Central memory CD8-positive, alpha-beta T cell (primary cell): ENCODE measurements around the gene KCNAB1.

Experiments
- ATAC-seq: fragments of 150-1000 bp; cut with Tn5 transposase; replicated peaks from 2 replicates; pipeline ENCODE4 v1.10.0; 2022; ENCODE audit warnings: mild to moderate bottlenecking, moderate FRiP score, moderate number of reproducible peaks; ENCODE audit not compliant: poor library complexity, severe bottlenecking; ENCODE audit errors: extremely low read depth
- DNase-seq, 2 donors: peaks; one replicate each; pipeline ENCODE4 v3.0.0; 2021; ENCODE audit warnings: low spot score in 2 of 2
- H3K27ac Mint-ChIP-seq: one replicate; pipeline ENCODE4 v1.8.0; 2022; ENCODE audit warnings: low read depth, mild to moderate bottlenecking, moderate library complexity, mixed read lengths
- H3K27me3 Mint-ChIP-seq: one replicate; pipeline ENCODE4 v1.8.0; 2022; ENCODE audit warnings: mixed read lengths
- H3K36me3 Mint-ChIP-seq: one replicate; pipeline ENCODE4 v1.8.0; 2022; ENCODE audit warnings: mild to moderate bottlenecking, moderate library complexity, mixed read lengths; ENCODE audit not compliant: insufficient read depth
- H3K4me1 Mint-ChIP-seq: one replicate; pipeline ENCODE4 v1.8.0; 2022; ENCODE audit warnings: mixed read lengths
- H3K4me3 Mint-ChIP-seq: one replicate; pipeline ENCODE4 v1.8.0; 2022; ENCODE audit warnings: mild to moderate bottlenecking, moderate library complexity, mixed read lengths
- H3K9me3 Mint-ChIP-seq: one replicate; pipeline ENCODE4 v1.8.0; 2022; ENCODE audit warnings: mixed read lengths

The KCNAB1 gene

DNA sequence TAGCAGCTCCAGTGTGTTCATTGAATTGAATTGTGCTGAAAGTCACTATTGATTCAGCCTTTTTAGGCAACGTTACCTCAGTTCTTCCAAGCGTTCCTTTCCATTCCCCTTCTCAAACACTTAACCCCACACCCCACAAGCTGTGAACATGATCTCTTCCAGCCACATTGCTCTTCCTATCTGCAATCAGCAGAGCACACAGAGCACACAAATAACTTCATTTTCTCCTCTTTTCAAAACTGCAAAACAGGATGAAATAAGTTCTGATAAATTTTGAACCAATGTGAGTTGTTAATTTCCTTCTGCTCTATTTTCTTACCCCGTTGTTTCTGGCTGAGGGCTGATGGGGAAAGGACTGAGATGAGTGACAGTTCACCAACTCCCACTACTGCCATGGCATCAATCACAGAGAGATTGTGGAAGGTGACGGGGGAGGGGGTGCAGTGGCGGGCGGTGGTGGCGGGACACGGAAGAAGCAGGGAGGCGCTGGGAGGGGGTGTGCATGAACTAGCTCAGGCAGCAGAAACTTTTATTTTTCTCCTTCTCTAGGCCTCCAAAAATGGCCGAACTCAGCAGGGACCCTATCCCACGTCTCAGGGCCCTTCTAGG, 287.3 kb downstream of the KCNAB1 start:
- peaks cover 40% of the 10 kb centered on the region for H3K27me3 Mint-ChIP-seq
- H3K4me3 Mint-ChIP-seq, result no peak overlapping the region
- no peak overlapping the region for H3K27ac Mint-ChIP-seq
- DNase-seq (no peak), ATAC-seq (no peak)
- H3K9me3 Mint-ChIP-seq, result no peaks in the 10 kb centered on the region
- no peaks in the 10 kb centered on the region for H3K36me3 Mint-ChIP-seq
- H3K4me1 Mint-ChIP-seq, result no peaks in the 10 kb centered on the region

DNA sequence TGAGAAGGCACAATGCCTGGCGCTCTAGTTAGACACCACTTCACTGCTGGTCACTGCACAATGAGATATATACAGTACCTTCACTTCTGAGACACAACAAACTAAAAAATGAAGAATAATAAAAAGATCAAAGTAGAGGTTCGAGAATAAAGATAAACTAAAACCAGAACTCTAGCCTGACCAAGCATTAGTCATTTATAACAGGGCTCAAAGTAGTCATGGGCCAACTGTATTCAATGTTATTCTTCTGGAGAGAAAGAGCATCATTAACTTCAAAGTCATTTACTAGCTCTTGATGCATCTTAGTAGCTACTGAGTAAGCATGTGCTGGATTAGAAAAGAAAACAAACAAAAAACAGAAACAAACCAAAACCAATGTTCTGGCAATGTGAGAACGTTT, 289.3 kb downstream of the KCNAB1 start:
- DNase-seq, result no peak

DNA sequence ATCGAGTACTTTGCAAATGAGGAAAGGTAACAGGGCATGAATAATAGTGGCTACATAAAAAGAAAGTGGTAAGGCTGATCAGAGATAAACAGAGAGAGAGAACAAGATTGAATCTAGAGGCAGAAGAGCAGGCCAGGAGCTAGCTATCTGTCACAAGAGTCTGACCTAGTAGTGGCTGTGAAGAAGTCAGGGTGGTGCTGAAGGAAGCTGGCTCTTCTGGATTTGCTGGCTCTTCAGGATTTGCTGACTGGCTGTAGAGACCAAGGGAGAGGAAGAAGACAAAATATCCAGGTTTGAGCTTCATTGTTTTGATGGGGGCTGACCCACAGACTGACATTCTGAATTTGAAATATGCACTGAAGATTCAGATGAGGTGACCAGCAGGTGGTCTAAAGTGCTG, 292.2 kb downstream of the KCNAB1 start:
- no peak for ATAC-seq
- peaks cover 2% of the 10 kb centered on the region for H3K36me3 Mint-ChIP-seq
- H3K4me3 Mint-ChIP-seq, result no peak overlapping the region
- peaks cover 55% of the 10 kb centered on the region for H3K27me3 Mint-ChIP-seq
- no peaks in the 10 kb centered on the region for H3K9me3 Mint-ChIP-seq
- no peak overlapping the region for H3K27ac Mint-ChIP-seq
- no peaks in the 10 kb centered on the region for H3K4me1 Mint-ChIP-seq
- no peak for DNase-seq

More for the DNA sequence above, 289.3 kb downstream of the KCNAB1 start:
- peaks cover 45% of the 10 kb centered on the region for H3K27me3 Mint-ChIP-seq
- no peaks in the 10 kb centered on the region for H3K9me3 Mint-ChIP-seq
- H3K4me1 Mint-ChIP-seq, result no peaks in the 10 kb centered on the region
- no peak overlapping the region for H3K4me3 Mint-ChIP-seq
- H3K36me3 Mint-ChIP-seq, result no peaks in the 10 kb centered on the region
- H3K27ac Mint-ChIP-seq, result no peak overlapping the region
- ATAC-seq, result no peak

DNA sequence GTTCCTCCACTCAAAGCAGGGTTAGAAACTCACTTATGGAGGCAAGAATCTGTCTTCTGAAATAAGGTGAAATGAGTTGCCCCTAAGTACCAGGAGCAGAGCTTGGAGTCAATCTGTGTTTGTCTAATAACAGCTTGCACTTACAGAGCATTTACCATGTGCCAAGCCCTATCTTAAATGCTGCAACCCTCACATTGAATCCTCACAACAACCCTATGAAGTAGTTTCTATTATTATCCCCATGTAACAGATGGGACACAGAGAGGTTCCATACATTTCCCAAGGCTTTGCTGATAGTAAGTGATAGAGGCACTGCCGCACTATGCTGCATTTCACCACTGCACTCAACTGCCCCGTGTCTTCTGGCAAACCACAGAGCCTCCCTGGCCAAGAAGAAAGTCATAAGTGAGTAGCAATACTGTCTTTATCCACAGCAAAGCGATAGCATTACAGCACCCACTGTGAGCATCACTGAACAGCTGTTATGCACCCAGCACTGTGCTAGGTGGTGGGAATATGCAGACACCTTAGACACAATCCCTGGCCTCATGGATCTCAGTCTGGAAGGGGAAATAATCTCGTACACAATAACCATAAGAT, 293.0 kb downstream of the KCNAB1 start:
- ATAC-seq (no peak), DNase-seq (no peak)
- H3K27ac Mint-ChIP-seq, result no peak overlapping the region
- H3K4me1 Mint-ChIP-seq, result no peaks in the 10 kb centered on the region
- H3K36me3 Mint-ChIP-seq, result peaks cover 2% of the 10 kb centered on the region
- no peak overlapping the region for H3K4me3 Mint-ChIP-seq
- peaks cover 50% of the 10 kb centered on the region for H3K27me3 Mint-ChIP-seq
- no peaks in the 10 kb centered on the region for H3K9me3 Mint-ChIP-seq

DNA sequence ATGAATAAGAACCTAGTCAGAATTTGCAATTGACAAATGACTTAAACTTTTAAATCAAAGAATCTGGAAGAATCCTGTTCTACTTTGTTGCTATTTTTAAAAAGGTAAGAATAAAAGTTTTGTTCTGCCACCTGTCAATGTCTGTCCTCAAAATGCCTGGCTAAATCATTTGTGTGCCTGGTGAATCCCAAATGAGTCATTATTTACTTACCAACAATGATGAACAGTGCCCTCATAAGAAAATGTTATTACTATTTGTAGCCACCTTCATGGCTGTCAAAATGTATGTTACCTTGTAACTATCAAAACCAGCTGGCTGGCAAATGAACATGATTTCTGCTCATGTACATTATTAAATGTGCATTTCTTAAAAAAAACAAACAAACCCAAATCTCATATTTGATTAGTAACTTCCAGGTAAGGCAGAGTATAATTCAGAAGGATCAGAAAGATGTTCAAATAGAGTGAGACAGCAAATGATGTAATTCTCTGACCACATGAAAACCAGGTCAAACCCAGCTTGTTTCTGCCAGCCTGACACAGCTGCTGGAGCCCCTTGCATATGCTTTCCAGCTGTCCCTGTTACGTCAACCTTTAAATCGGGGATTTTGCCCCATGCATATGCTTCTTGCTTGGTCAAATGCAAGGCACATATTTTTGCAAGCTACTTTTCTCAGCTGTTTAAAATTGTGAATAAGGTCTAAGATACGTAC, 296.6 kb downstream of the KCNAB1 start:
- Mint-ChIP-seq H3K36me3 (peaks cover 2% of the 10 kb centered on the region), H3K27ac (no peak overlapping the region)

DNA sequence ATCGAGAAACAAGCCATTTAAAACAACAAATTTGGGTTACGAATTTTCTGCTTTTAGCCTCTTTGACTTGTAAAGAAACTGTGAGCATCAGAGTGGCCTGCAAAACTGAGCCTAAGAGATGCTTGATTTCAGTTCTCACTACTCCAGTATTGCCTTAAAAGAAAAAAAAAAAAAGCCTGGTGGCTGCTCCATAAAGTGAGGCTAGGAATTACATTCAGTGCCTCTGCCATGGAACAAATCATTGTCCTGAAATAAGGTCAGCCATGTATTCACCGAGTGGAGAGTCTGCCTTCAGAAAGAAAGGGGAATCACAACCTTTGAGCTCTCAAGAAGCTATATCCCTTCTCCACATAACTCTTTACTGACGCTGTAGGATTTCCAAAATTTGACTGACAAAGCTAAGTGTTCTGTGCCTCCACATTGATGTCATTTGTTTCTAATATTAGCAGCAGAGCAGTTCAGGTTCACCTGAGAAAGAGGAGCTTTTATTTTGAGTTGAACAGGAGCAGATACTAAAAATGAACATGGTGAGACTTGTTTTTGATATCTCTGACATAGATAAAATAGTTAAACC, 297.3 kb downstream of the KCNAB1 start:
- H3K27me3 Mint-ChIP-seq, result peaks cover 33% of the 10 kb centered on the region
- no peaks in the 10 kb centered on the region for H3K4me1 Mint-ChIP-seq
- H3K36me3 Mint-ChIP-seq, result peaks cover 2% of the 10 kb centered on the region
- H3K4me3 Mint-ChIP-seq, result no peak overlapping the region
- no peak for ATAC-seq
- DNase-seq, result no peak
- no peak overlapping the region for H3K27ac Mint-ChIP-seq
- no peaks in the 10 kb centered on the region for H3K9me3 Mint-ChIP-seq

More for the DNA sequence above, 296.6 kb downstream of the KCNAB1 start:
- peaks cover 39% of the 10 kb centered on the region for H3K27me3 Mint-ChIP-seq
- no peaks in the 10 kb centered on the region for H3K9me3 Mint-ChIP-seq
- DNase-seq (no peak), ATAC-seq (no peak)
- H3K4me1 Mint-ChIP-seq, result no peaks in the 10 kb centered on the region
- no peak overlapping the region for H3K4me3 Mint-ChIP-seq

DNA sequence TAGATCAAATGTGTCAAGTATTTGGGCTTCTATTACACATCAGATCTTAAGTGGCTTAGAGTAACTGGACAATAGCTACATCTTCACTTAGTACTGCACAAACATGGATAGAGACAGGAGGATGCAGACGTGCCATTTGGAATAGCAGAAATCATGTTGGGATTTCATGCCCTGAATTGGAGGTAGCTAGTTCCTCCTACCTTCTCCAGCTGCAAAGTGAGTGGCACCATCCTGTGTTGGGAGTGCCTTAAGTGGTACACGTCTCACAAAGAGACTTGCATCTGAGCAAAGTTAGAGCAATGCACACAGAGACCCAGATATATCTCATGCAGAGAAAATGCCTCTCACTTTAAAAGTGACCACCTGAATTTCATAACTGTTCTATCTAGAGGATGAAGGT, 298.1 kb downstream of the KCNAB1 start:
- H3K4me1 Mint-ChIP-seq, result no peaks in the 10 kb centered on the region
- DNase-seq (no peak), ATAC-seq (no peak)
- H3K4me3 Mint-ChIP-seq, result no peak overlapping the region
- no peak overlapping the region for H3K27ac Mint-ChIP-seq
- H3K9me3 Mint-ChIP-seq, result no peaks in the 10 kb centered on the region
- peaks cover 26% of the 10 kb centered on the region for H3K27me3 Mint-ChIP-seq
- peaks cover 2% of the 10 kb centered on the region for H3K36me3 Mint-ChIP-seq

DNA sequence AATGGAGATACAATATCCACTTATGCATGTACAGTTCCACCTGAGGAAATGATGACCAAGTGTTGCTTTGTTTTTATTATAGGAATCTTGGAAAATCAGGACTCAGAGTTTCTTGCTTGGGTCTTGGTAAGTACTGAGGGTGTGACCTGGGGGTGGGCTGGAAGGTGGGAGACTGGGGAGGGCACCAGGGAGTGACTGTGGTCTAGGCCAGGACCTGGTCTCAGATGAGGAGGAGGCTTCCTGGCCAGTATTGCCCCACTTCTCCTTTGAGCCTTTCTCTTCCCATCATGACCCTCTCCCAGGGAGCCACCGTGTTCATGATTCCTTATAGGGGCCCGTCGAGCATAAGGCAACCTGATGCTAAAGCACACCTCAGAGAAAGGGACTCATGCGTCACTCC, 301.2 kb downstream of the KCNAB1 start:
- Mint-ChIP-seq H3K27ac (no peak overlapping the region), H3K27me3 (peaks cover 16% of the 10 kb centered on the region), H3K4me3 (no peak overlapping the region), H3K9me3 (no peaks in the 10 kb centered on the region), H3K4me1 (no peaks in the 10 kb centered on the region), H3K36me3 (peaks cover 1% of the 10 kb centered on the region)
- ATAC-seq (no peak), DNase-seq (no peak)

DNA sequence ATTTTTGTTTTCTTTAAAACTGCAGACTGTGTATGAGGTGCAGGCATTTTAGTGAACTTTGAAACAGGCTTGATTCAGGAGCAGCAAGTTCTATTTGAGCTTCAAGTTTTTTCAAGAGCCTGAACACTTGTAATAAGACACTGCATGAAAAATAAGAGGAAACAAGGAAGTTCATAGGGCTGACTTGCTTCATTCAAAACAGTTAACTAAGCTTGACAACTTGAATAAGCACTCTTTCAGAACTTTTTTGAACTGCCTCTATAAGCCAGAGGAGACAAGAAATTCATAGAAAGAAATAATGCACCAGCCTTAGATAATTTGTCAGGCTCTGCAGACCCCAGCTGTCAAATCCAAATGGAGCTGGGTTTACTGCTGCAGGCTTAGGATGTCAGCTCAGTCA, 304.4 kb downstream of the KCNAB1 start:
- ATAC-seq (no peak), DNase-seq (no peak)
- Mint-ChIP-seq H3K4me3 (no peak overlapping the region), H3K4me1 (no peaks in the 10 kb centered on the region), H3K27me3 (peaks cover 12% of the 10 kb centered on the region), H3K36me3 (peaks cover 1% of the 10 kb centered on the region), H3K27ac (no peak overlapping the region), H3K9me3 (no peaks in the 10 kb centered on the region)

DNA sequence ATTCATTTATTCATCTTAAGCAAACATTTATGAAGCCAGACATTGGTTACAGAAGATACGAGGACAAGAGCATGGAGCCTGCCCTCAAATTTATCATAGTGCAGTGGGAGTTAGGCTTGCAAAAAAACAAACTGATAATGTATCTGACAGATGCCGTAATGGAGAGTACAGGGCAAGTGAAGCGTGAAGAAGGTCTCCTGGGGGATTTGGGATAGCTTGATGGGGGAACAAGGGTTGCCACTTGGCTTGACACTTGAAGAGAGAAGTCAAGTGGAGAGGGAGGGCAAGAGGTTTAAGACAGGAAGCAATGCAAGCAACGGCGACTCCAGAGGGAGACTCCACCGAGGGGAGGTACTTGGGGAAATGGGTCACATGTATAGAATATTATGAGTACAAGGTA, 305.3 kb downstream of the KCNAB1 start:
- H3K27me3 Mint-ChIP-seq, result peaks cover 8% of the 10 kb centered on the region
- H3K9me3 Mint-ChIP-seq, result no peaks in the 10 kb centered on the region
- no peaks in the 10 kb centered on the region for H3K4me1 Mint-ChIP-seq
- H3K4me3 Mint-ChIP-seq, result no peak overlapping the region
- no peak for DNase-seq
- peaks cover 1% of the 10 kb centered on the region for H3K36me3 Mint-ChIP-seq
- H3K27ac Mint-ChIP-seq, result no peak overlapping the region
- ATAC-seq, result no peak

DNA sequence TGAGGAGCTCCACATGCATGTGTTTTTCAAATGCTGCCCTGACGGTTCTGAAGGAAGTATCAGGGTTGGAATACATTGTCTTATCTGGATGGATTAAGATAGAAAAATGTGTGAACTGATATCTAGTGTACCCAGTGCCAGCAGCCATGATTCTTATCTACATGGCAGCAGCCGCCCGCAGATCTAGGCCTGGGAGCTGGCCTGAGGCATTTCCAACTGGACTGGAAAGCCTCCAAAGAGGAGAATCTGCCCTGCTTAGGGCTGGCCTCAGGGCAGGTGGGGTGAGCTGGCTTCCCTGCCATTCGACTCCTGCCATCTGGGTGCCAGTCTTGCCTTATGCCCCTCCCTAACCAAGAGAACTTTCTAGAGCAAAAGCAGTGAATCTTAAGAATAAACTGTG, 308.7 kb downstream of the KCNAB1 start:
- H3K4me3 Mint-ChIP-seq, result no peak overlapping the region
- no peak overlapping the region for H3K27ac Mint-ChIP-seq
- DNase-seq (no peak), ATAC-seq (no peak)
- H3K36me3 Mint-ChIP-seq, result peaks cover 1% of the 10 kb centered on the region
- H3K4me1 Mint-ChIP-seq, result no peaks in the 10 kb centered on the region
- H3K27me3 Mint-ChIP-seq, result peaks cover 24% of the 10 kb centered on the region
- H3K9me3 Mint-ChIP-seq, result no peaks in the 10 kb centered on the region

DNA sequence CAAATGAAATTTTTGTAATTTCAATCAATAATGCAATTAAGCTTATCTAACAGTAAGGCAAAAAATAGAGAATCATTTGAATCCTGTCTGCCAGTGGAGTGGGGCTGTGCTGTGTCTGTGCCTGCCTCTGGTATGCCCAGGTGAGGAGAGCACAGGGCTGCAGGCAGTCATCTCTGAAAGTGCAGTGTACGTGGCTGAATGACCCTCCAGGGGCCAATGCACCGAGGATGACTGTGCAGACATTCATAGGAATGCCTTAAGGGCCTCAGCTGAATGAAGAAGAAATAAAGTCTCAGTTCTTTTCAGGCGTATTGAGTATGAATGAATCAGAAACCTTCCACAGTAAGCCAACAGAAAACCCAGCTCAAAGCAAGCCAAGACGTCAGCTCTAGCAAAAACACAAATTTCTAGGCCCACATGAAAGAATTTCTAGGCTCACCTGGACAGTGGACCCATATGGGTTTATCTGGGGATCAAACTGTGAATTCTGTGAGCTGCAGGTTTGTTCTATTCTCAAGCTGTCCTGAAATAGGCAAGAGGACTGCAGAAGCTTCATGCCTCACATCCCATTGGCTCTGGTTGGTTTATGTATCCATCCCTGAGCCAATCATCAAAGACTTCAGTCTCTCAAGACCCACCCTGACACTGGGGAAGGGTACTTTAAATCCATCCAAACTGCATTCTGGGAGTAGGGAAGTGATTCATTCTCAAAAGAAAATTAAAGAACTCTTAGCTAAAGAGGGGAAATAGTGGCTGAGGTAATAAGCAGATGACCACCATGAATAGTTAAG, 311.2 kb downstream of the KCNAB1 start:
- no peak for ATAC-seq
- Mint-ChIP-seq H3K36me3 (no peaks in the 10 kb centered on the region), H3K4me3 (no peak overlapping the region), H3K27me3 (peaks cover 23% of the 10 kb centered on the region), H3K4me1 (no peaks in the 10 kb centered on the region), H3K9me3 (no peaks in the 10 kb centered on the region), H3K27ac (no peak overlapping the region)
- no peak for DNase-seq
